Panc1 (cell line): Measurements from ENCODE around the gene OR51B5. TPM values are rescaled to one million over a fixed set of nuclear protein-coding genes. Genes with fewer than 3 reads are reported as not detected.

Experiments
- ATAC-seq: fragments of 200-7000 bp; cut with Tn5 transposase; 2 replicates; pipeline ENCODE4 v1.9.1; 2020; ENCODE audit warnings: mild to moderate bottlenecking, moderate library complexity
- BruUV-seq: library from RNA; stranded (reverse); fragments of 400-500 nt; replicated peaks from 2 replicates; lab custom pipeline; 2021; lab: Mats Ljungman, UMichigan
- CTCF ChIA-PET: fragments of 300-600 bp; sonication (Branson Sonifier 250); formaldehyde crosslinking; loops from one replicate; lab custom pipeline; 2022; ENCODE audit warnings: antibody characterized with exemption; lab: Charles Lee
- POLR2A ChIA-PET: fragments of 300-600 bp; sonication (Branson Sonifier 250); formaldehyde crosslinking; loops from one replicate; lab custom pipeline; 2022; ENCODE audit warnings: antibody characterized with exemption; lab: Charles Lee
- DNase-seq: peaks from one replicate; pipeline ENCODE4 v3.0.0-alpha.2; 2010; ENCODE audit warnings: low read depth, low spot score
- H3K27ac ChIP-seq: 2 replicates; pipeline ENCODE4 v1.5.1; 2011; ENCODE audit warnings: mild to moderate bottlenecking, low read length, inconsistent platforms
- H3K27me3 ChIP-seq: fragments of 200-500 bp; sonication (Bioruptor generic); 2 replicates; pipeline ENCODE4 v1.6.0; 2014; ENCODE audit warnings: low read length, inconsistent platforms; ENCODE audit not compliant: control insufficient read depth, insufficient read depth
- H3K36me3 ChIP-seq: fragments of 200-500 bp; sonication (Bioruptor generic); 2 replicates; pipeline ENCODE4 v1.5.1; 2014; ENCODE audit warnings: inconsistent platforms, mild to moderate bottlenecking, low read length, moderate library complexity; ENCODE audit not compliant: control insufficient read depth, insufficient read depth
- H3K4me1 ChIP-seq: 2 replicates; pipeline ENCODE4 v1.5.1; 2011; ENCODE audit warnings: inconsistent platforms, mild to moderate bottlenecking, low read length, moderate library complexity; ENCODE audit not compliant: control insufficient read depth, insufficient read depth
- H3K4me3 ChIP-seq, 2 experiments: 2 replicates each; pipeline ENCODE4 v1.5.1; 2011 to 2012; ENCODE audit warnings: low read depth in 2 of 2, low read length in 2 of 2, mild to moderate bottlenecking in 2 of 2, inconsistent platforms in 1 of 2, moderate library complexity in 1 of 2
- H3K9me3 ChIP-seq: fragments of 200-500 bp; sonication (Bioruptor generic); 2 replicates; pipeline ENCODE4 v1.5.1; 2014; ENCODE audit warnings: low read depth, mild to moderate bottlenecking, inconsistent platforms, low read length, moderate library complexity; ENCODE audit not compliant: control insufficient read depth, insufficient read depth
- CTCF ChIP-seq: fragments of 450-650 bp; IDR thresholded peaks from 2 replicates; pipeline ENCODE4 v1.5.1; 2017; ENCODE audit warnings: mild to moderate bottlenecking
- POLR2AphosphoS5 ChIP-seq: IDR thresholded peaks from 2 replicates; pipeline ENCODE4 v1.6.1; 2012; ENCODE audit warnings: mild to moderate bottlenecking, low read depth, low read length, moderate library complexity
- REST ChIP-seq, 2 experiments: IDR thresholded peaks; 2 replicates each; pipeline ENCODE4 v1.6.1; 2011 to 2012; ENCODE audit warnings: low read depth in 2 of 2, control low read depth in 1 of 2, low read length in 1 of 2, mild to moderate bottlenecking in 1 of 2, moderate library complexity in 1 of 2; ENCODE audit not compliant: insufficient read depth in 1 of 2
- SIN3A ChIP-seq: IDR thresholded peaks from 2 replicates; pipeline ENCODE4 v1.6.1; 2012; ENCODE audit warnings: low read depth, mild to moderate bottlenecking, low read length, moderate library complexity, borderline replicate concordance; ENCODE audit not compliant: insufficient read depth
- TCF7L2 ChIP-seq: IDR thresholded peaks from 2 replicates; pipeline ENCODE4 v1.6.1; 2011; ENCODE audit warnings: mild to moderate bottlenecking, low read depth, low read length, inconsistent platforms
- in situ Hi-C: cut with HindIII; loops from 2 replicates; pipeline ENCODE4 v1.10.0; 2016; ENCODE audit warnings: low sequenced_read_pairs, low pct_unique_long_range_greater_than_20kb
- intact Hi-C: fragments of 100-400 bp; cut with micrococcal nuclease; formaldehyde crosslinking; loops from one replicate; pipeline ENCODE4 v1.10.0; 2022; ENCODE audit not compliant: unreplicated experiment
- total RNA-seq: library from RNA; stranded (reverse); gene quantifications from one replicate; pipeline ENCODE4 v1.2.1, GENCODE V29; 2021; ENCODE audit not compliant: unreplicated experiment

The OR51B5 gene
- total RNA-seq, 1 experiment from 2014 or later = not detected

GRCh38 chr11:5369789-5370188 is 26.5 kb upstream of the OR51B5 start:
- DNase-seq (no peak), ATAC-seq (no peak)
- H3K4me3 ChIP-seq = no peak overlapping the region
- ChIA-PET CTCF (no interaction called here), POLR2A (no interaction called here)
- intact Hi-C loops (no loop called here), in situ Hi-C loops (no loop called here)
- TF ChIP-seq SIN3A (no peak), CTCF (peak; percentile 42), REST (IDR thresholded peaks at IDR 0.05; ENCODE audit: insufficient read depth in 1 of 2, low read depth in 2 of 2, low read length in 1 of 2) (no peak)
- no peaks in the 10 kb centered on the region for H3K9me3 ChIP-seq
- H3K36me3 ChIP-seq = no peaks in the 10 kb centered on the region
- no peak overlapping the region for H3K27ac ChIP-seq
- no TSS peak for BruUV-seq
- no peaks in the 10 kb centered on the region for H3K4me1 ChIP-seq
- H3K27me3 ChIP-seq = no peaks in the 10 kb centered on the region

GRCh38 chr11:5368502-5369043 is 25.2 kb upstream of the OR51B5 start:
- TF ChIP-seq TCF7L2 (no peak), POLR2AphosphoS5 (no peak), CTCF (no peak), REST (IDR thresholded peaks at IDR 0.05; ENCODE audit: insufficient read depth in 1 of 2, low read depth in 2 of 2, low read length in 1 of 2) (no peak), SIN3A (no peak)
- intact Hi-C loops = no loop called here
- Histone ChIP-seq H3K36me3 (no peaks in the 10 kb centered on the region), H3K27ac (no peak overlapping the region), H3K4me3 (no peak overlapping the region), H3K27me3 (no peaks in the 10 kb centered on the region; the same call in 1 of the 2 replicates), H3K9me3 (no peaks in the 10 kb centered on the region), H3K4me1 (no peaks in the 10 kb centered on the region)
- ATAC-seq (no peak), DNase-seq (no peak)
- ChIA-PET CTCF (no interaction called here), POLR2A (no interaction called here)
- BruUV-seq = no TSS peak
- in situ Hi-C loops = no loop called here
